IMR-90 (cell line): ENCODE results near the gene SLC26A6. TPM values are rescaled to one million over a fixed set of nuclear protein-coding genes. Genes with fewer than 3 reads are reported as not detected.

Experiments
- ATAC-seq: fragments of 200-7000 bp; cut with Tn5 transposase; 2 replicates; pipeline ENCODE4 v1.9.1; 2020; ENCODE audit warnings: low read depth, mild to moderate bottlenecking, moderate library complexity
- BruUV-seq: library from RNA; stranded (reverse); fragments of 400-500 nt; replicated peaks from 2 replicates; lab custom pipeline; 2021; lab: Mats Ljungman, UMichigan
- CTCF ChIA-PET: fragments of 300-600 bp; formaldehyde crosslinking; extraction: SDS; loops from one replicate; lab custom pipeline; 2021; ENCODE audit warnings: antibody characterized with exemption; lab: Yijun Ruan, JAX
- POLR2A ChIA-PET: fragments of 300-600 bp; sonication (Branson Sonifier 250); formaldehyde crosslinking; loops from one replicate; lab custom pipeline; 2022; ENCODE audit warnings: antibody characterized with exemption; ENCODE audit not compliant: unreplicated experiment; lab: Charles Lee
- DNase-seq: peaks from one replicate; pipeline ENCODE4 v3.0.0; 2013
- H2AFZ ChIP-seq: replicated peaks from 2 replicates; pipeline ENCODE3; 2013; ENCODE audit warnings: low read length, mild to moderate bottlenecking; ENCODE audit not compliant: poor library complexity
- H2AK5ac ChIP-seq: 2 replicates; pipeline ENCODE4 v1.6.1; 2013; ENCODE audit warnings: low read depth, low read length, inconsistent platforms
- H2AK9ac ChIP-seq: replicated peaks from 2 replicates; pipeline ENCODE3; 2013; ENCODE audit warnings: mild to moderate bottlenecking, low read depth, low read length, moderate library complexity; ENCODE audit not compliant: poor library complexity
- H2BK120ac ChIP-seq: 2 replicates; pipeline ENCODE4 v1.6.1; 2013; ENCODE audit warnings: low read depth, low read length, inconsistent platforms
- H2BK15ac ChIP-seq: 3 replicates; pipeline ENCODE4 v1.6.1; 2013; ENCODE audit warnings: low read depth, low read length, inconsistent platforms
- H2BK20ac ChIP-seq: 2 replicates; pipeline ENCODE4 v1.6.1; 2013; ENCODE audit warnings: low read depth, mild to moderate bottlenecking, inconsistent platforms, low read length, moderate library complexity
- H2BK5ac ChIP-seq: 2 replicates; pipeline ENCODE4 v1.6.1; 2013; ENCODE audit warnings: mild to moderate bottlenecking, low read depth, low read length, inconsistent platforms; ENCODE audit not compliant: poor library complexity, severe bottlenecking
- H3K14ac ChIP-seq: replicated peaks from 2 replicates; pipeline ENCODE4 v1.6.1; 2013; ENCODE audit warnings: low read depth, low read length, inconsistent platforms
- H3K18ac ChIP-seq: 2 replicates; pipeline ENCODE4 v1.6.1; 2013; ENCODE audit warnings: low read depth, low read length, control low read depth
- H3K23ac ChIP-seq: 2 replicates; pipeline ENCODE4 v1.6.1; 2013; ENCODE audit warnings: low read depth, low read length, inconsistent platforms
- H3K27ac ChIP-seq: 2 replicates; pipeline ENCODE4 v1.5.1; 2013; ENCODE audit warnings: mild to moderate bottlenecking, control low read depth, low read length; ENCODE audit not compliant: insufficient read depth
- H3K27me3 ChIP-seq: 2 replicates; pipeline ENCODE4 v1.6.1; 2013; ENCODE audit warnings: low read length; ENCODE audit not compliant: control insufficient read depth, insufficient read depth
- H3K36me3 ChIP-seq: 2 replicates; pipeline ENCODE4 v1.6.1; 2013; ENCODE audit warnings: low read length, mixed read lengths; ENCODE audit not compliant: control insufficient read depth, insufficient read depth
- H3K4ac ChIP-seq: 2 replicates; pipeline ENCODE4 v1.6.1; 2013; ENCODE audit warnings: low read depth, low read length, inconsistent platforms
- H3K4me1 ChIP-seq: 2 replicates; pipeline ENCODE4 v1.6.1; 2013; ENCODE audit warnings: low read length, mixed read lengths; ENCODE audit not compliant: control insufficient read depth, insufficient read depth
- H3K4me2 ChIP-seq: 2 replicates; pipeline ENCODE4 v1.6.1; 2013; ENCODE audit warnings: low read depth, mild to moderate bottlenecking, control low read depth, low read length, moderate library complexity
- H3K4me3 ChIP-seq: 2 replicates; pipeline ENCODE4 v1.5.1; 2013; ENCODE audit warnings: low read depth, mild to moderate bottlenecking, control low read depth, low read length, moderate library complexity; ENCODE audit not compliant: insufficient read depth
- H3K56ac ChIP-seq: 2 replicates; pipeline ENCODE4 v1.6.1; 2013; ENCODE audit warnings: low read length, inconsistent platforms; ENCODE audit not compliant: insufficient read depth; ENCODE audit errors: extremely low read depth
- H3K79me1 ChIP-seq, 2 experiments: 2 replicates each; pipeline ENCODE4 v1.6.1; 2013; ENCODE audit warnings: low read length in 2 of 2, inconsistent platforms in 1 of 2, low read depth in 1 of 2
- H3K9ac ChIP-seq: 2 replicates; pipeline ENCODE4 v1.6.1; 2013; ENCODE audit warnings: low read depth, low read length, control low read depth
- H3K9me1 ChIP-seq: 2 replicates; pipeline ENCODE4 v1.6.1; 2013; ENCODE audit warnings: low read length, inconsistent platforms; ENCODE audit not compliant: insufficient read depth
- H3K9me3 ChIP-seq: 2 replicates; pipeline ENCODE4 v1.6.1; 2013; ENCODE audit warnings: low read length; ENCODE audit not compliant: control insufficient read depth, insufficient read depth
- H4K20me1 ChIP-seq: 2 replicates; pipeline ENCODE4 v1.6.1; 2013; ENCODE audit warnings: low read length, inconsistent platforms; ENCODE audit not compliant: insufficient read depth
- H4K5ac ChIP-seq: 2 replicates; pipeline ENCODE4 v1.6.1; 2013; ENCODE audit warnings: mild to moderate bottlenecking, low read depth, low read length, control low read depth
- H4K8ac ChIP-seq, 2 experiments: 2 replicates each; pipeline ENCODE4 v1.6.1; 2013; ENCODE audit warnings: low read depth in 2 of 2, low read length in 2 of 2, control low read depth in 1 of 2, inconsistent platforms in 1 of 2
- H4K91ac ChIP-seq: 2 replicates; pipeline ENCODE4 v1.6.1; 2013; ENCODE audit warnings: low read depth, low read length, inconsistent platforms; ENCODE audit not compliant: insufficient read depth
- BHLHE40 ChIP-seq: fragments of 150-350 bp; IDR thresholded peaks from 2 replicates; pipeline ENCODE4 v1.6.1; 2016; ENCODE audit warnings: mild to moderate bottlenecking, low read depth, low read length
- CEBPB ChIP-seq: IDR thresholded peaks from 2 replicates; pipeline ENCODE4 v1.6.1; 2012; ENCODE audit warnings: low read depth, low read length, improper control_type of control experiment
- CHD1 ChIP-seq: IDR thresholded peaks from 2 replicates; pipeline ENCODE4 v1.6.1; 2012; ENCODE audit warnings: low read depth, low read length, improper control_type of control experiment
- FOS ChIP-seq: fragments of 150-350 bp; IDR thresholded peaks from 2 replicates; pipeline ENCODE4 v1.6.1; 2016; ENCODE audit warnings: low read depth, low read length
- MAFK ChIP-seq: IDR thresholded peaks from 2 replicates; pipeline ENCODE4 v1.6.1; 2012; ENCODE audit warnings: low read depth, low read length, improper control_type of control experiment
- MAZ ChIP-seq: IDR thresholded peaks from 2 replicates; pipeline ENCODE4 v1.6.1; 2012; ENCODE audit warnings: low read depth, mild to moderate bottlenecking, low read length, improper control_type of control experiment, moderate library complexity, borderline replicate concordance
- MXI1 ChIP-seq: IDR thresholded peaks from 2 replicates; pipeline ENCODE4 v1.6.1; 2012; ENCODE audit warnings: low read depth, mild to moderate bottlenecking, low read length, moderate library complexity, borderline replicate concordance
- NFE2L2 ChIP-seq: fragments of 150-350 bp; IDR thresholded peaks from 2 replicates; pipeline ENCODE4 v1.6.1; 2016; ENCODE audit warnings: low read depth, mild to moderate bottlenecking, low read length
- POLR2A ChIP-seq: IDR thresholded peaks from 2 replicates; pipeline ENCODE4 v1.6.1; 2012; ENCODE audit warnings: mild to moderate bottlenecking, low read depth, low read length
- RAD21 ChIP-seq: IDR thresholded peaks from 2 replicates; pipeline ENCODE4 v1.6.1; 2012; ENCODE audit warnings: low read length, improper control_type of control experiment
- RCOR1 ChIP-seq: IDR thresholded peaks from 2 replicates; pipeline ENCODE4 v1.6.1; 2012; ENCODE audit warnings: mild to moderate bottlenecking, low read length, improper control_type of control experiment; ENCODE audit not compliant: insufficient replicate concordance
- RFX5 ChIP-seq: IDR thresholded peaks from 2 replicates; pipeline ENCODE4 v1.8.0; 2012; ENCODE audit warnings: low read depth, mild to moderate bottlenecking, low read length, moderate library complexity
- SMC3 ChIP-seq: fragments of 150-350 bp; IDR thresholded peaks from 2 replicates; pipeline ENCODE4 v1.6.1; 2016; ENCODE audit warnings: low read depth, mild to moderate bottlenecking, antibody characterized with exemption, low read length, moderate library complexity
- WGBS, 2 experiments: methylation state at CpG; one replicate each; pipeline versions ENCODE4 v1.1.5 to v1.1.7; 2013; ENCODE audit warnings: missing lambda C conversion rate in 2 of 2; ENCODE audit not compliant: insufficient read length in 1 of 2; ENCODE audit errors: extremely low coverage in 2 of 2; 5-methylcytosine and 5-hydroxymethylcytosine counted together
- dilution Hi-C: fragments of 300-500 bp; cut with HindIII; formaldehyde crosslinking; loops from one replicate; pipeline ENCODE4 v1.14.3; 2018; ENCODE audit warnings: low sequenced_read_pairs; ENCODE audit not compliant: unreplicated experiment
- in situ Hi-C: fragments of 300-500 bp; cut with MboI; formaldehyde crosslinking; loops from 3 replicates; pipeline ENCODE4 v1.14.3; 2019; ENCODE audit warnings: low sequenced_read_pairs, inconsistent platforms, mixed read lengths
- intact Hi-C: fragments of 100-400 bp; cut with micrococcal nuclease; formaldehyde crosslinking; loops from 2 replicates; pipeline ENCODE4 v1.10.0; 2022
- polyA plus RNA-seq, 3 experiments: library from polyadenylated mRNA; depleted of rRNA; stranded (reverse); fragments of >200 nt; gene quantifications; 2 replicates each; pipeline ENCODE4 v1.2.3, GENCODE V29; 2012; ENCODE audit warnings: low replicate concordance in 1 of 3
- total RNA-seq: library from RNA; depleted of rRNA; stranded (reverse); fragments of >200 nt; gene quantifications from 2 replicates; pipeline ENCODE4 v1.2.3, GENCODE V29; 2012
- TF ChIP-seq, protein P1 (sequence below): conservative IDR thresholded peaks from 2 replicates; pipeline ENCODE4 v1.5.1; 2012; ENCODE audit warnings: mild to moderate bottlenecking, low read depth, low read length, improper control_type of control experiment
- TF ChIP-seq, protein P2 (sequence below): fragments of 150-350 bp; IDR thresholded peaks from 2 replicates; pipeline ENCODE4 v1.6.1; 2017; ENCODE audit warnings: mild to moderate bottlenecking, antibody characterized with exemption, low read length, low read depth
- TF ChIP-seq, protein P3 (sequence below): fragments of 150-350 bp; IDR thresholded peaks from 2 replicates; pipeline ENCODE4 v1.6.1; 2016; ENCODE audit warnings: low read depth, mild to moderate bottlenecking, low read length, moderate library complexity, borderline replicate concordance

The SLC26A6 gene
- total and polyA plus RNA-seq, 2 of the 4 experiments (the other 2 are of a cell fraction) = 11.8 to 34.3 TPM

DNA sequence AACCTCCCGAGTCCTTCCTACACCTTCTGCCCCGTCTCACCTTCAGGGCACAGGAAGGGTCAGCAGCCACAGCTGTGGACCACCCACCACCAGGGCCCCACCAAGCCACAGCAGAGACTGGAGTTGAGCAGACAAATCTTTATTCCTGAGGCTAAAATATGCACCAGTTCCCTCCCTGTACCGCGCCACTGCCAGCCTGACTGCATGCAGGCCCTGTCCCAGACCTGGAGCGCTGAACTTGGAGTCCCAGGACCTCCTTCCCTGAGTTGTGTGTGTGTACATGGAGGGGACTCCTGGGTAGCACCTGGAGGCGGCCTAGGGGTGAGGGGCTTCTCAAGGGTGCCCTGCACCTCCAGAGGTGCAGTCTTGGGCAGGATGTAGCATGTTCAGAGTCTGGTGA lies 9.7 kb downstream of the SLC26A6 start:
- Histone ChIP-seq H3K9ac (no peak overlapping the region), H2AK9ac (no peak overlapping the region), H4K20me1 (peaks cover 12% of the 10 kb centered on the region; the same call in 1 of the 2 replicates), H4K8ac (no peak overlapping the region), H2AK5ac (no peak overlapping the region), H3K14ac (no peak overlapping the region), H4K91ac (no peak overlapping the region), H3K56ac (no peak overlapping the region), H3K4me2 (no peak overlapping the region), H3K4me3 (no peak overlapping the region), H3K27me3 (no peaks in the 10 kb centered on the region), H3K79me1 (peaks cover 0 to 12% of the 10 kb centered on the region in 2 experiments), H2BK20ac (no peak overlapping the region), H3K23ac (no peak overlapping the region), H2BK120ac (no peak overlapping the region), H3K27ac (no peak overlapping the region), H3K4me1 (no peaks in the 10 kb centered on the region), H2BK15ac (no peak overlapping the region), H2AFZ (no peak overlapping the region), H3K18ac (no peak overlapping the region), H2BK5ac (no peak overlapping the region), H3K9me1 (0 out of 2 replicates have a peak, but pooled peaks cover 4% of the 10 kb centered on the region), H4K5ac (no peak overlapping the region), H3K4ac (no peak overlapping the region), H3K9me3 (no peaks in the 10 kb centered on the region), H3K36me3 (peaks cover 72% of the 10 kb centered on the region)
- TF ChIP-seq MAZ (no peak), NFE2L2 (no peak), BHLHE40 (no peak), POLR2A (no peak), MXI1 (no peak), CHD1 (no peak), FOS (no peak), RFX5 (no peak), MAFK (no peak), RAD21 (no peak), RCOR1 (no peak), CEBPB (no peak), SMC3 (no peak)
- TF ChIP-seq, protein P1, sequence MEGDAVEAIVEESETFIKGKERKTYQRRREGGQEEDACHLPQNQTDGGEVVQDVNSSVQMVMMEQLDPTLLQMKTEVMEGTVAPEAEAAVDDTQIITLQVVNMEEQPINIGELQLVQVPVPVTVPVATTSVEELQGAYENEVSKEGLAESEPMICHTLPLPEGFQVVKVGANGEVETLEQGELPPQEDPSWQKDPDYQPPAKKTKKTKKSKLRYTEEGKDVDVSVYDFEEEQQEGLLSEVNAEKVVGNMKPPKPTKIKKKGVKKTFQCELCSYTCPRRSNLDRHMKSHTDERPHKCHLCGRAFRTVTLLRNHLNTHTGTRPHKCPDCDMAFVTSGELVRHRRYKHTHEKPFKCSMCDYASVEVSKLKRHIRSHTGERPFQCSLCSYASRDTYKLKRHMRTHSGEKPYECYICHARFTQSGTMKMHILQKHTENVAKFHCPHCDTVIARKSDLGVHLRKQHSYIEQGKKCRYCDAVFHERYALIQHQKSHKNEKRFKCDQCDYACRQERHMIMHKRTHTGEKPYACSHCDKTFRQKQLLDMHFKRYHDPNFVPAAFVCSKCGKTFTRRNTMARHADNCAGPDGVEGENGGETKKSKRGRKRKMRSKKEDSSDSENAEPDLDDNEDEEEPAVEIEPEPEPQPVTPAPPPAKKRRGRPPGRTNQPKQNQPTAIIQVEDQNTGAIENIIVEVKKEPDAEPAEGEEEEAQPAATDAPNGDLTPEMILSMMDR = no peak
- TF ChIP-seq, protein P2, sequence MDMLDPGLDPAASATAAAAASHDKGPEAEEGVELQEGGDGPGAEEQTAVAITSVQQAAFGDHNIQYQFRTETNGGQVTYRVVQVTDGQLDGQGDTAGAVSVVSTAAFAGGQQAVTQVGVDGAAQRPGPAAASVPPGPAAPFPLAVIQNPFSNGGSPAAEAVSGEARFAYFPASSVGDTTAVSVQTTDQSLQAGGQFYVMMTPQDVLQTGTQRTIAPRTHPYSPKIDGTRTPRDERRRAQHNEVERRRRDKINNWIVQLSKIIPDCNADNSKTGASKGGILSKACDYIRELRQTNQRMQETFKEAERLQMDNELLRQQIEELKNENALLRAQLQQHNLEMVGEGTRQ = no peak
- TF ChIP-seq, protein P3, sequence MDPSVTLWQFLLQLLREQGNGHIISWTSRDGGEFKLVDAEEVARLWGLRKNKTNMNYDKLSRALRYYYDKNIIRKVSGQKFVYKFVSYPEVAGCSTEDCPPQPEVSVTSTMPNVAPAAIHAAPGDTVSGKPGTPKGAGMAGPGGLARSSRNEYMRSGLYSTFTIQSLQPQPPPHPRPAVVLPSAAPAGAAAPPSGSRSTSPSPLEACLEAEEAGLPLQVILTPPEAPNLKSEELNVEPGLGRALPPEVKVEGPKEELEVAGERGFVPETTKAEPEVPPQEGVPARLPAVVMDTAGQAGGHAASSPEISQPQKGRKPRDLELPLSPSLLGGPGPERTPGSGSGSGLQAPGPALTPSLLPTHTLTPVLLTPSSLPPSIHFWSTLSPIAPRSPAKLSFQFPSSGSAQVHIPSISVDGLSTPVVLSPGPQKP = no peak
- in situ Hi-C loops (no loop called here), dilution Hi-C loops (no loop called here), intact Hi-C loops (no loop called here)
- ATAC-seq = no peak
- no CpG with 5 or more reads among the region's 6 CpGs for WGBS, 2 experiments
- no peak for DNase-seq
- ChIA-PET CTCF (no interaction called here), POLR2A (no interaction called here)
- BruUV-seq = no TSS peak
